ENCODE measurements around the gene TREH. TPM values are rescaled to one million over a fixed set of nuclear protein-coding genes. Genes with fewer than 3 reads are reported as not detected.

The TREH gene
- total RNA-seq, 1 experiment from 2014 or later, result not detected

- DNase-seq (ENCODE audit: unreplicated experiment), result no peak
- Mint-ChIP-seq H3K9me3 (ENCODE audit: unreplicated experiment) (no peaks in the 10 kb centered on the region), H3K27me3 (ENCODE audit: insufficient read depth, unreplicated experiment) (no peaks in the 10 kb centered on the region), H3K27ac (ENCODE audit: low read depth, unreplicated experiment) (peak overlapping the region; percentile 38), H3K36me3 (ENCODE audit: insufficient read depth, unreplicated experiment) (peaks cover 9% of the 10 kb centered on the region), H3K4me1 (ENCODE audit: insufficient read depth, unreplicated experiment) (peaks cover 69% of the 10 kb centered on the region), H3K4me3 (ENCODE audit: unreplicated experiment) (peak overlapping the region; percentile 71)
- TF ChIP-seq CTCF (IDR thresholded peaks at IDR 0.05; ENCODE audit: unreplicated experiment), result no peak
- ChIA-PET CTCF (interaction anchor here (0.6 to 3.7 kb wide), 6 partner anchors 9 to 334 kb away, joined by 3 to 20 read pairs (median 5); partner anchors contain the start of gene PHLDB1), POLR2A (interaction anchor here (0.7 to 10.3 kb wide), 8 partner anchors 8 to 398 kb away, joined by 3 to 132 read pairs (median 7); partner anchors contain the start of genes ARCN1, PHLDB1 and TRAPPC4)
- intact Hi-C loops (cut with micrococcal nuclease), result no loop called here
- no TSS peak for BruUV-seq (replicated peaks)
Measured at GRCh38 chr11:118620529-118621070, 58.9 kb downstream of the TREH start.

DNA sequence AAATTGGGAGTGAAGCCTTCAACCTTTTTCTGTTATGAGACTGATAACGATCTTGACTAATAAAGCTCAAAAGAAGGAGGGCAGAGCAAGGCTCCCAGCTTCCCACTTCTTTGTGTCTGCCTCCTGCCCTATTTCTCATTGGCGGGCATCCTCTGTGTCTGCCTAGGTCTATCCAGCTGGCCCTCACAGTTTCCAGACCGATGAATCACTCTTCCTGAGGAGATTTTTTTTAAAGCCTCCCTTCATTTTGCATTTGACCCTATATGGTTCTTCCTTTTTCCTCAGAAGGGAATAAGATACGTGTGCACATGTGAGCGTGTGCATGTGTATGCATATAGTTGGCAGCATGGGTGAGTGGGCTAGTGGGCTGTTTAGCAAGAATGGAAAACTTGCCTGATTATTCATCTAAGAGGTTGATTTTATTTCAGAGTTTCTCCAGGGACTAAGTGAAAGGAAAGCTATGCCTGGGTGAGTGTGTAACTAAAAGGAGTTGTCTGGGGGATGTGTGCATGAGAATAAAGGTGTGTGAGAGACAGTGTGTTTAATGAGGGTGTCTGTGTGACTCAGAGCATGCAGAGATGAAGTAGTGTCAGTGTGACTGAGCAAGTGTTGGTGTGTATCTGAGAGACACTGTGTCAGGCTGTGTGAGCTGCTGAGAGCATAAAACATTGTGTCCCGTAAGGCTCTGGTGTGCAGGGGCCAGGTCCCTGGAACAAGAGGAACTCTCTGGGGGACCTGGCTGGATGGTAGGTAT, 59.8 kb downstream of the TREH start:
- TF ChIP-seq CTCF (IDR thresholded peaks at IDR 0.05; ENCODE audit: unreplicated experiment), result no peak
- no peaks in the 10 kb centered on the region for H3K27me3 Mint-ChIP-seq (ENCODE audit: insufficient read depth, unreplicated experiment)
- intact Hi-C loops (cut with micrococcal nuclease), result no loop called here
- H3K4me1 Mint-ChIP-seq (ENCODE audit: insufficient read depth, unreplicated experiment), result peaks cover 64% of the 10 kb centered on the region
- H3K9me3 Mint-ChIP-seq (ENCODE audit: unreplicated experiment), result no peaks in the 10 kb centered on the region
- BruUV-seq (replicated peaks), result no TSS peak
- peak overlapping the region; percentile 26 for H3K27ac Mint-ChIP-seq (ENCODE audit: low read depth, unreplicated experiment)
- peak overlapping the region; percentile 20 for H3K4me3 Mint-ChIP-seq (ENCODE audit: unreplicated experiment)
- CTCF ChIA-PET, result interaction anchor here (0.6 to 3.7 kb wide), 10 partner anchors 8 to 354 kb away, joined by 3 to 20 read pairs (median 4); partner anchors contain the start of gene PHLDB1
- DNase-seq (ENCODE audit: unreplicated experiment), result peak; percentile 91
- POLR2A ChIA-PET, result interaction anchor here (0.6 to 10.3 kb wide), 6 partner anchors 13 to 30 kb away, joined by 3 to 132 read pairs (median 4); partner anchors contain the start of gene PHLDB1
- peaks cover 10% of the 10 kb centered on the region for H3K36me3 Mint-ChIP-seq (ENCODE audit: insufficient read depth, unreplicated experiment)

GRCh38 chr11:118618991-118619375, 60.5 kb downstream of the TREH start:
- peak; percentile 46 for DNase-seq (ENCODE audit: unreplicated experiment)
- Mint-ChIP-seq H3K27ac (ENCODE audit: low read depth, unreplicated experiment) (peak overlapping the region; percentile 26), H3K4me1 (ENCODE audit: insufficient read depth, unreplicated experiment) (peaks cover 59% of the 10 kb centered on the region), H3K27me3 (ENCODE audit: insufficient read depth, unreplicated experiment) (no peaks in the 10 kb centered on the region), H3K4me3 (ENCODE audit: unreplicated experiment) (no peak overlapping the region), H3K36me3 (ENCODE audit: insufficient read depth, unreplicated experiment) (peaks cover 13% of the 10 kb centered on the region), H3K9me3 (ENCODE audit: unreplicated experiment) (no peaks in the 10 kb centered on the region)
- BruUV-seq (replicated peaks), result no TSS peak
- no peak for TF ChIP-seq CTCF (IDR thresholded peaks at IDR 0.05; ENCODE audit: unreplicated experiment)
- ChIA-PET POLR2A (interaction anchor here (0.9 to 10.3 kb wide), 3 partner anchors 12 to 18 kb away, joined by 3 to 113 read pairs (median 4); partner anchors contain the start of gene PHLDB1), CTCF (interaction anchor here (0.7 to 3.7 kb wide), 7 partner anchors 8 to 338 kb away, joined by 3 to 20 read pairs (median 5); partner anchors contain the start of gene PHLDB1)
- intact Hi-C loops (cut with micrococcal nuclease), result no loop called here
